ENCODE data around the gene ABCA5.

Gene ABCA5

DNA sequence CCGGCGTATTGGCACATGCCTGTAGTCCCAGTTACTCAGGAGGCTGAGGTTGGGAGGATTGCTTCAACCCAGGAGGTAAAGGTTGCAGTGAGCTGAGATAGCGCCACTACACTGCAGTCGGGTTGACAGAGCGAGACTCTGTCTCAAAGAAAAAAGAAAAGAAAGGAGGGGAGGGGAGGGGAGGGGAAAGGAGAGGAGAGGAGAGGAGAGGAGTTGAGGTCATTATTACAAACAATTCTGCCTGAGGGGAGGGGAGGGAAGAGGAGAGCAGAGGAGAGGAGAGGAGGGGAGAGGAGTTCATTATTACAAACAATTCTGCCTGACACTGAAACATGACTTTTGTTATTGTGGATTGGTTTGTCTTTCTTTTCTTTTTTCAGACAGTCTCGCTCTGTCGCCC lies 19.8 kb upstream of the ABCA5 start:
- no peak for TF ChIP-seq CTCF (IDR thresholded peaks at IDR 0.05; ENCODE audit: control insufficient read depth, insufficient read depth, low read depth, low read length, missing control alignments)
- DNase-seq (ENCODE audit: low read depth) = no peak
- no peak overlapping the region for H3K4me3 ChIP-seq (ENCODE audit: control insufficient read depth, low read depth, low read length)

GRCh38 chr17:69344939-69345338 lies 18.0 kb upstream of the ABCA5 start:
- no peak for DNase-seq (ENCODE audit: low read depth)
- no peak overlapping the region for H3K4me3 ChIP-seq (ENCODE audit: control insufficient read depth, low read depth, low read length)
- TF ChIP-seq CTCF (IDR thresholded peaks at IDR 0.05; ENCODE audit: control insufficient read depth, insufficient read depth, low read depth, low read length, missing control alignments) = no peak

DNA sequence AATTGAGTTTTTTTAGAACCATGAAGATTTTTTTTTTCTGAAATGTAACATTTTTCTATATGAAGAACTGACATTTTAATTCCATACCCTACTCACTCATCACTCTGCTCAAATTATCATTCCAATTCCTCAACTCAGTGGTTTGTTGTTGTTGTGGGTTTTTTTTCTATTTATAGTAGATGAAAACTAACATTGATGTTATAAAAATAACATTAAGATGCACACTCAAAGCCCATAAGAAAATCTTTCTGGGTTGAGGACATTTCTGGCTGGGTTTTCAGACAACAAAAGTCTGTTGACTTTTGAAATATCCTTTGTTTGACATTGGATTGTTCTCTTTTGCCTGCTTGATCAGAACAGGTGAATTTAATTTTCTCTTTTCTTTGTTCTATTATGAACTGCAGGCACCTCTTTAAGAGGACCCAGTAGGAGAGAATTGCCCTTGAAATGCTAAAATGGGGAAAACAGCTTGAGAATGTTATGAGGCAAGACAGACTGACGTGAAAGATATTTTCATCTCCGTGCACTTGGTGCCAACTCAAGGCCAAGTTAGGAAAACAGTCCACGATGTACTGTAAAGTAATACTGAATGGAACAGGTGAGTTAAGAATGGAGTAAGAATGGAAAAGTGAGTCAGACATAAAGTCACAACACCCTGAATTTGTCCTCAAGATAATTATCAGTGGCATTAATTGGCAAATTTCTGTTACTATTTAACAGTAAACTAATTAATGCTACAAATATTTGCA lies 16.1 kb upstream of the ABCA5 start:
- H3K4me3 ChIP-seq (ENCODE audit: control insufficient read depth, low read depth, low read length) = no peak overlapping the region
- DNase-seq (ENCODE audit: low read depth) = no peak
- no peak for TF ChIP-seq CTCF (IDR thresholded peaks at IDR 0.05; ENCODE audit: control insufficient read depth, insufficient read depth, low read depth, low read length, missing control alignments)

GRCh38 chr17:69339937-69340336 lies 13.0 kb upstream of the ABCA5 start:
- no peak for DNase-seq (ENCODE audit: low read depth)
- no peak overlapping the region for H3K4me3 ChIP-seq (ENCODE audit: control insufficient read depth, low read depth, low read length)
- no peak for TF ChIP-seq CTCF (IDR thresholded peaks at IDR 0.05; ENCODE audit: control insufficient read depth, insufficient read depth, low read depth, low read length, missing control alignments)

- DNase-seq (ENCODE audit: low read depth) = no peak
- H3K4me3 ChIP-seq (ENCODE audit: control insufficient read depth, low read depth, low read length) = no peak overlapping the region
- no peak for TF ChIP-seq CTCF (IDR thresholded peaks at IDR 0.05; ENCODE audit: control insufficient read depth, insufficient read depth, low read depth, low read length, missing control alignments)
Measured at GRCh38 chr17:69336996-69337395, 10.1 kb upstream of the ABCA5 start.

DNA sequence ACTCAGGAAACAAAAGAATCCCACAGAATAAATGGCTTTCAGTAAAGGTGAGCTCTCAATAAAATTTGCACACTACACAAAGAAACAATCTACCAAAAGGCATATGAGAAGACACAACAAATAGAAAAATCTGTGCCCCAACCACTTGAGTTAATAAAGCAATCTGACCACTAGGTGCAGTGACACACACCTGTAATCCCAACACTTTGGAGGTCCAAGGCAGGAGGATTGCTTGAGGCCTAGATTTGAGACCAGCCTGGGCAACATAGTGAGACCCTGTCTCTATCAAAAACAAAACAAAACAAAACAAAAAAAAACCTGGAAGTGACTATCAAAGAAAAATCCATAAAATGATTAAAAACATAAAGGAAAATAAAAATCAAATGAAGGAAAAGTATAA lies 9.6 kb upstream of the ABCA5 start:
- no peak for DNase-seq (ENCODE audit: low read depth)
- no peak for TF ChIP-seq CTCF (IDR thresholded peaks at IDR 0.05; ENCODE audit: control insufficient read depth, insufficient read depth, low read depth, low read length, missing control alignments)
- no peak overlapping the region for H3K4me3 ChIP-seq (ENCODE audit: control insufficient read depth, low read depth, low read length)
